NCI-H1694 treated with DMSO at 0.1 percent for 48 hours (cell line): ENCODE results near the gene CACNG7.

ENCODE experiments used
- DNase-seq: peaks from one replicate; lab custom pipeline; 2025; lab: John Stamatoyannopoulos, UW

The CACNG7 gene

GRCh38 chr19:53983457-53984289 is 74.6 kb downstream of the CACNG7 start:
- DNase-seq, result no peak

DNA sequence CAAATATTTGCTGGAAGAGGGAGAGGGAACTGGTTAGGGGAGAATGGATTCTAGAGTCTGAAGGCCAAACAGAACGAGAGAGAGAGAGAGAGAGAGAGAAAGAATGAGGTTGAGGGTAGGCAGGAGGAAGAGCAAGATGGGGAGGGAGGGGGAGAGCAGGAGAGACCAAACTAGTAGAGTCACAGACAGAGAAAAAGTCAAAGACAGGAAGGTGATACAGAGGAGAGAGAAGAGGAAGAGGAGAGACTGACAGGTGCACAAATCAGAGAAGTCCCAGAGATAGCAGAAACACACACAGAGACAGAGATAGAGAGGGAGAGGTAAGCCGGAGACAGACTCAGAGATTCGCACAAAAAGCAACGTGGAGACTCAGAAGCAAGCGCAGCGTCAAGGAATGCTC is 76.8 kb downstream of the CACNG7 start:
- no peak for DNase-seq

DNA sequence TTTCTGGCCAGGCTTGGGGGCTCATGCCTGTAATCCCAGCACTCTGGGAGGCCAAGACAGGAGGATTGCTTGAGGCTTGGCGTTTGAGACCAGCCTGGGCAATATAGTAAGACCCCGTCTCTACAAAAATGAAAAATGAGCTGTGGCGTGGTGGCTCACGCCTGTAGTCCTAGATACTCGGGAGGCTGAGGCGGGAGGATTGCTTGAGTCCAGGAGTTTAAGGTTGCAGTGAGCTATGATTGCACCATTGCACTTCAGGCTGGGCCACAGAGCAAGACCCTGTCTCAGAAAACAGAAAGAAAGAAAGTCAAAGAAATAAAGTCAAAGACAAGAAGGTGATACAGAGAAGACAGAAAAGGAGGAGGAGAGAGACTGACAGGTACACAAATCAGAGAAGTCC is 79.9 kb downstream of the CACNG7 start:
- no peak for DNase-seq

GRCh38 chr19:53989600-53990533 is 80.8 kb downstream of the CACNG7 start:
- no peak for DNase-seq

GRCh38 chr19:53991224-53992113 is 82.4 kb downstream of the CACNG7 start, which contains the start of gene CACNG6:
Gene CACNG6, plus strand, starts transcription at chr19:53991637. Its CDS starts 1,241 bp downstream, at chr19:53992878.
- DNase-seq, result no peak

DNA sequence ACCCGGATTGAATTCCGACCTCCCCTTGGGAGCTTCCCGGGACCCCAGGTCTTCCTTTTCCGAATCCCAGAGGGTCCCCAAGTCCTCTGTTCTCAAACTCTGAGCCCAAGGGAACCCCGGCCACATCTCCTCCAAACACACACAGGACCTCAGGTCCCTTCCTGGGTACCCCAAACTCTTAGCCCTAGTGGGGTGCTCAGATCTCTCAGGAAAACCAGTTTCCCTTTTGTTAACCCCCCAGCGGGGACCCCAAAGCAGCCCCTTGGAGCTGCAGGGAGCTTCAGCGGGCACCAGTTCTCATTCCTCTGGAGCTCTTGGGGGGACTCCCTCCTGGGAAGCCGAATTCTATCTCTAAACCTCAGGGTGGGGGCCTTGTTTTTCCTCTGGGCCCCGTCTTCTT is 83.1 kb downstream of the CACNG7 start:
- DNase-seq, result no peak

- no peak for DNase-seq
Measured at GRCh38 chr19:53992815-53993214, 83.7 kb downstream of the CACNG7 start.

GRCh38 chr19:53993448-53993847 is 84.4 kb downstream of the CACNG7 start:
- no peak for DNase-seq
